ENCODE results near the gene NKX2-8.

GRCh38 chr14:36583893-36584811, 1.7 kb upstream of the NKX2-8 start:
- TF ChIP-seq EZH2 (IDR thresholded peaks at IDR 0.05; ENCODE audit: low read length, missing control alignments) = no peak
- no peak for TF ChIP-seq CTCF (conservative IDR thresholded peaks at IDR 0.05 in 1 of 2, IDR thresholded peaks at IDR 0.05 in 1 of 2; ENCODE audit: low read depth in 1 of 2, low read length in 2 of 2)

All from fibroblast of lung (primary cell).